K562 (cell line): Measurements from ENCODE around the gene RBMS3. TPM values are rescaled to one million over a fixed set of nuclear protein-coding genes. Genes with fewer than 3 reads are reported as not detected.

Experiments
- ATAC-seq: fragments of 200-7000 bp; cut with Tn5 transposase; 3 replicates; pipeline ENCODE4 v1.9.1; 2020; ENCODE audit warnings: moderate library complexity
- BruUV-seq: library from RNA; stranded (reverse); fragments of 400-500 nt; replicated peaks from 2 replicates; lab custom pipeline; 2021; lab: Mats Ljungman, UMichigan
- CTCF ChIA-PET: fragments of 300-600 bp; formaldehyde crosslinking; extraction: SDS; loops from one replicate; lab custom pipeline; 2021; ENCODE audit warnings: low intra/inter-chr PET ratio; lab: Yijun Ruan, JAX
- POLR2A ChIA-PET: fragments of 300-600, 350-650 bp; sonication (Branson Sonifier 250); formaldehyde crosslinking; extraction: SDS; loops from one replicate; lab custom pipeline; 2021; ENCODE audit warnings: antibody characterized with exemption, inconsistent platforms; lab: Yijun Ruan, JAX
- DNase-seq, 4 experiments: peaks; one replicate each; pipeline versions ENCODE4 v3.0.0 to v3.0.0-alpha.2; 2011 to 2018; ENCODE audit warnings: low spot score in 3 of 4, mixed read lengths in 3 of 4; ENCODE audit errors: extremely low read depth in 1 of 4
- FAIRE-seq: peaks from 2 replicates; lab custom pipeline; 2011; peaks lifted over from hg19 to GRCh38; lab: Jason Lieb, UNC
- H2AFZ ChIP-seq: 2 replicates; pipeline ENCODE4 v1.6.0; 2011; ENCODE audit warnings: low read depth, low read length, control low read depth, inconsistent platforms
- H3K27ac ChIP-seq: fragments of 200-600 bp; 3 replicates; pipeline ENCODE4 v1.8.0; 2011; ENCODE audit warnings: low read depth, mild to moderate bottlenecking, control low read depth, inconsistent platforms, low read length, moderate library complexity, mixed read lengths; ENCODE audit errors: extremely low read depth
- H3K27me3 ChIP-seq, 2 experiments: fragments of 300-600 bp in 1 of 2; 2 replicates in 1 of 2; 3 replicates in 1 of 2; pipeline versions ENCODE4 v1.6.0 to v1.8.0; 2011; ENCODE audit warnings: inconsistent platforms in 2 of 2, low read length in 2 of 2, mild to moderate bottlenecking in 1 of 2, mixed read lengths in 1 of 2, moderate library complexity in 1 of 2; ENCODE audit not compliant: control insufficient read depth in 2 of 2, insufficient read depth in 2 of 2
- H3K36me3 ChIP-seq: fragments of 300-600 bp; 3 replicates; pipeline ENCODE4 v1.8.0; 2011; ENCODE audit warnings: mild to moderate bottlenecking, low read length, inconsistent platforms; ENCODE audit not compliant: control insufficient read depth, insufficient read depth
- H3K4me1 ChIP-seq, 2 experiments: fragments of 200-600 bp in 1 of 2; replicated peaks in 1 of 2; 2 replicates in 1 of 2; 3 replicates in 1 of 2; pipeline versions ENCODE4 v1.5.1 to v1.8.0; 2011; ENCODE audit warnings: inconsistent platforms in 2 of 2, low read length in 2 of 2, mild to moderate bottlenecking in 1 of 2, mixed read lengths in 1 of 2, moderate library complexity in 1 of 2; ENCODE audit not compliant: control insufficient read depth in 2 of 2, insufficient read depth in 2 of 2
- H3K4me2 ChIP-seq: 2 replicates; pipeline ENCODE4 v1.6.1; 2011; ENCODE audit warnings: low read length, control low read depth, inconsistent platforms, mixed read lengths; ENCODE audit not compliant: insufficient read depth
- H3K4me3 ChIP-seq: fragments of 200-600 bp; sonication (generic), shearing (Covaris generic); 2 replicates; pipeline ENCODE4 v1.5.1; 2016; ENCODE audit warnings: control low read depth, inconsistent platforms
- H3K79me2 ChIP-seq: fragments of 200-600 bp; 3 replicates; pipeline ENCODE4 v1.8.0; 2011; ENCODE audit warnings: low read length, inconsistent platforms; ENCODE audit not compliant: control insufficient read depth, insufficient read depth
- H3K9ac ChIP-seq, 2 experiments: 2 replicates each; pipeline versions ENCODE4 v1.6.0 to v1.6.1; 2011; ENCODE audit warnings: low read depth in 2 of 2, low read length in 2 of 2, control low read depth in 1 of 2, inconsistent platforms in 1 of 2, mild to moderate bottlenecking in 1 of 2, mixed read lengths in 1 of 2; ENCODE audit not compliant: insufficient read depth in 1 of 2
- H3K9me1 ChIP-seq: one replicate; pipeline ENCODE4 v1.6.0; 2011; ENCODE audit warnings: inconsistent platforms, mild to moderate bottlenecking, low read length, moderate library complexity; ENCODE audit not compliant: control insufficient read depth, insufficient read depth
- H3K9me3 ChIP-seq: replicated peaks from 2 replicates; pipeline ENCODE4 v1.5.1; 2011; ENCODE audit warnings: low read depth, low read length, inconsistent platforms; ENCODE audit not compliant: control insufficient read depth, insufficient read depth
- H4K20me1 ChIP-seq: replicated peaks from 2 replicates; pipeline ENCODE4 v1.6.1; 2011; ENCODE audit warnings: low read length, inconsistent platforms, mixed read lengths; ENCODE audit not compliant: control insufficient read depth, insufficient read depth
- BACH1 ChIP-seq: fragments of 200-800 bp; sonication (Bioruptor generic); IDR thresholded peaks from 2 replicates; pipeline ENCODE4 v1.6.1; 2016; ENCODE audit warnings: missing genetic modification characterization, missing compliant biosample characterization
- CHD4 ChIP-seq: fragments of 200-600 bp; sonication (generic); IDR thresholded peaks from 3 replicates; pipeline ENCODE4 v1.6.1; 2012; ENCODE audit warnings: low read depth, mild to moderate bottlenecking, mixed read lengths, low read length, inconsistent platforms; ENCODE audit not compliant: insufficient read depth, insufficient replicate concordance, poor library complexity, severe bottlenecking
- RAD21 ChIP-seq, 2 experiments: fragments of 250-450 bp in 1 of 2; fragments of 450-650 bp in 1 of 2; sonication (Bioruptor Pico) in 1 of 2; formaldehyde crosslinking in 1 of 2; IDR thresholded peaks in 1 of 2; conservative IDR thresholded peaks in 1 of 2; 2 replicates each; pipeline versions ENCODE4 v1.4.0 to v1.8.0; 2020 to 2022; ENCODE audit warnings: mild to moderate bottlenecking in 2 of 2, moderate library complexity in 1 of 2
- RB1 ChIP-seq: fragments of 450-650 bp; IDR thresholded peaks from 2 replicates; pipeline ENCODE4 v1.6.1; 2017; ENCODE audit warnings: low read depth, mild to moderate bottlenecking
- YBX1 ChIP-seq: fragments of 450-650 bp; IDR thresholded peaks from 2 replicates; pipeline ENCODE4 v1.7.1; 2016; ENCODE audit warnings: mild to moderate bottlenecking
- ZC3H4 ChIP-seq: sonication (generic); formaldehyde crosslinking; IDR thresholded peaks from 2 replicates; pipeline ENCODE4 v1.9.0; 2021; ENCODE audit warnings: missing genetic modification reagents, borderline replicate concordance
- ZFP1 ChIP-seq: fragments of 450-650 bp; formaldehyde crosslinking; IDR thresholded peaks from 2 replicates; pipeline ENCODE4 v1.4.0; 2020; ENCODE audit warnings: mild to moderate bottlenecking, mixed read lengths
- ZNF175 ChIP-seq: fragments of 200-800 bp; sonication (Bioruptor generic); IDR thresholded peaks from 2 replicates; pipeline ENCODE4 v1.6.1; 2016; ENCODE audit warnings: low read depth, mild to moderate bottlenecking, missing genetic modification characterization, missing compliant biosample characterization
- WGBS: fragments of 100-300 bp; shearing (Covaris generic); methylation state at CpG from one replicate; pipeline ENCODE4 v1.1.6; 2016; ENCODE audit warnings: low coverage, mixed read lengths; ENCODE audit not compliant: insufficient coverage; ENCODE audit errors: missing lambda C conversion rate; 5-methylcytosine and 5-hydroxymethylcytosine counted together
- in situ Hi-C: fragments of 300-500 bp; cut with MboI; formaldehyde crosslinking; loops from 4 replicates; pipeline ENCODE4 v1.15.0; 2018; ENCODE audit warnings: inconsistent platforms, mixed read lengths
- intact Hi-C: fragments of 100-400 bp; cut with micrococcal nuclease; formaldehyde crosslinking; loops from 2 replicates; pipeline ENCODE4 v1.14.2; 2022
- polyA plus RNA-seq, 8 experiments: library from polyadenylated mRNA; depleted of rRNA in 4 of 8; stranded (reverse) in 5 of 8; unstranded in 3 of 8; fragments of >200 nt; fragmentation: Nextera tagmentation in 2 of 8; fragmentation: Illumina TruSeq in 1 of 8; extraction: Ambion mirVana in 2 of 8; extraction: Trizol in 1 of 8; gene quantifications; 2 replicates each; pipeline versions ENCODE4 v1.2.1 to v1.2.3, GENCODE V29; 2011 to 2014; ENCODE audit warnings: inconsistent platforms in 1 of 8, missing spikeins in 1 of 8
- total RNA-seq, 7 experiments: library from RNA; depleted of rRNA in 6 of 7; stranded (reverse); fragments of >200 nt in 6 of 7; fragmentation: Illumina TruSeq in 2 of 7; extraction: Trizol in 2 of 7; gene quantifications; 2 replicates each; pipeline versions ENCODE4 v1.2.1 to v1.2.3, GENCODE V29; 2011 to 2021; ENCODE audit warnings: low replicate concordance in 1 of 7
- TF ChIP-seq, protein P1 (sequence below): sonication (generic); formaldehyde crosslinking; IDR thresholded peaks from 2 replicates; pipeline ENCODE4 v1.8.0; 2022; ENCODE audit warnings: missing genetic modification reagents, mild to moderate bottlenecking, moderate library complexity, borderline replicate concordance
- TF ChIP-seq, protein P2 (sequence below): sonication (generic); formaldehyde crosslinking; IDR thresholded peaks from 2 replicates; pipeline ENCODE4 v1.8.1; 2023; ENCODE audit warnings: mild to moderate bottlenecking, missing genetic modification reagents
- TF ChIP-seq, protein P3 (sequence below): IDR thresholded peaks from 2 replicates; pipeline ENCODE4 v1.6.1; 2011; ENCODE audit warnings: borderline replicate concordance, low read depth, mild to moderate bottlenecking, moderate library complexity, low read length; ENCODE audit not compliant: insufficient read depth, poor library complexity, severe bottlenecking
- TF ChIP-seq, protein P4 (sequence below), 3 experiments: fragments of 200-800 bp in 1 of 3; fragments of 250-450 bp in 1 of 3; fragments of 450-650 bp in 1 of 3; sonication (Bioruptor Pico) in 1 of 3; sonication (Bioruptor generic) in 1 of 3; formaldehyde crosslinking in 1 of 3; IDR thresholded peaks; 2 replicates each; pipeline versions ENCODE4 v1.6.1 to v1.8.0; 2016 to 2022; ENCODE audit warnings: mild to moderate bottlenecking in 2 of 3, missing genetic modification characterization in 2 of 3, missing compliant biosample characterization in 1 of 3, moderate library complexity in 1 of 3

The RBMS3 gene
- total and polyA plus RNA-seq, 9 of the 15 experiments (the other 6 are each of a cell fraction or from before 2014, with no cell fraction given), result 0.20 TPM; not detected in 8

DNA sequence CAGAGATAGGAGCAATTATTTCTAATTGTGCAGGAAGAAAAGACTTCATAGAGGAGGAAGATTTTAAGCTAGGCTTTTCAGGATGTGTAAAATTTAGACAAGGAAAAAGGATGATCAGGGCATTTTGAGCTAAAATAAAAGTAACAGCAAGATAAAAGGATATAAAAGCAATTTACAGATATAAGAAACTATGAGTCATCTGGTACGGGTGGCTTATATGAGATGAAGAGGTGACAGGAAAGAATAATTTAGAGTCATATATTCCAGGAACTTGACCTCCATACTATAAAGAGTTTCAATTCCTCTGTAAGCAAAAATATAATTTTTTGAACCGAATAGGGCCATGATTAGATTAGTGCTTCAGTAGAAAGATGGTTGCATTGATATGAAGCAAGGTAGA, 273.7 kb downstream of the RBMS3 start:
- no peak overlapping the region for H3K27ac ChIP-seq
- H3K4me2 ChIP-seq, result no peak overlapping the region
- no peaks in the 10 kb centered on the region for H3K9me1 ChIP-seq
- FAIRE-seq (no peak), DNase-seq (no peak), ATAC-seq (no peak)
- in situ Hi-C loops (no loop called here), intact Hi-C loops (no loop called here)
- H3K4me1 ChIP-seq, result no peaks in the 10 kb centered on the region
- ChIA-PET POLR2A (no interaction called here), CTCF (no interaction called here)
- H3K9ac ChIP-seq, result no peak overlapping the region
- H4K20me1 ChIP-seq, result no peaks in the 10 kb centered on the region
- no peaks in the 10 kb centered on the region for H3K36me3 ChIP-seq
- H3K4me3 ChIP-seq, result no peak overlapping the region
- 0% methylated on average over 2 of the region's 2 CpGs for WGBS
- no peaks in the 10 kb centered on the region for H3K79me2 ChIP-seq
- H3K9me3 ChIP-seq, result no peaks in the 10 kb centered on the region; the same call in 1 of the 2 replicates
- no TSS peak for BruUV-seq
- H2AFZ ChIP-seq, result no peak overlapping the region
- no peaks in the 10 kb centered on the region for H3K27me3 ChIP-seq
- TF ChIP-seq BACH1 (tag), result no peak
- no peak for TF ChIP-seq RB1
- no peak for TF ChIP-seq ZNF175 (CRISPR knock-in tag)
- no peak for TF ChIP-seq CHD4
- TF ChIP-seq, protein P1, sequence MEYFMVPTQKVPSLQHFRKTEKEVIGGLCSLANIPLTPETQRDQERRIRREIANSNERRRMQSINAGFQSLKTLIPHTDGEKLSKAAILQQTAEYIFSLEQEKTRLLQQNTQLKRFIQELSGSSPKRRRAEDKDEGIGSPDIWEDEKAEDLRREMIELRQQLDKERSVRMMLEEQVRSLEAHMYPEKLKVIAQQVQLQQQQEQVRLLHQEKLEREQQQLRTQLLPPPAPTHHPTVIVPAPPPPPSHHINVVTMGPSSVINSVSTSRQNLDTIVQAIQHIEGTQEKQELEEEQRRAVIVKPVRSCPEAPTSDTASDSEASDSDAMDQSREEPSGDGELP (CRISPR knock-in tag), result no peak
- TF ChIP-seq ZFP1, result no peak
- TF ChIP-seq, protein P2, sequence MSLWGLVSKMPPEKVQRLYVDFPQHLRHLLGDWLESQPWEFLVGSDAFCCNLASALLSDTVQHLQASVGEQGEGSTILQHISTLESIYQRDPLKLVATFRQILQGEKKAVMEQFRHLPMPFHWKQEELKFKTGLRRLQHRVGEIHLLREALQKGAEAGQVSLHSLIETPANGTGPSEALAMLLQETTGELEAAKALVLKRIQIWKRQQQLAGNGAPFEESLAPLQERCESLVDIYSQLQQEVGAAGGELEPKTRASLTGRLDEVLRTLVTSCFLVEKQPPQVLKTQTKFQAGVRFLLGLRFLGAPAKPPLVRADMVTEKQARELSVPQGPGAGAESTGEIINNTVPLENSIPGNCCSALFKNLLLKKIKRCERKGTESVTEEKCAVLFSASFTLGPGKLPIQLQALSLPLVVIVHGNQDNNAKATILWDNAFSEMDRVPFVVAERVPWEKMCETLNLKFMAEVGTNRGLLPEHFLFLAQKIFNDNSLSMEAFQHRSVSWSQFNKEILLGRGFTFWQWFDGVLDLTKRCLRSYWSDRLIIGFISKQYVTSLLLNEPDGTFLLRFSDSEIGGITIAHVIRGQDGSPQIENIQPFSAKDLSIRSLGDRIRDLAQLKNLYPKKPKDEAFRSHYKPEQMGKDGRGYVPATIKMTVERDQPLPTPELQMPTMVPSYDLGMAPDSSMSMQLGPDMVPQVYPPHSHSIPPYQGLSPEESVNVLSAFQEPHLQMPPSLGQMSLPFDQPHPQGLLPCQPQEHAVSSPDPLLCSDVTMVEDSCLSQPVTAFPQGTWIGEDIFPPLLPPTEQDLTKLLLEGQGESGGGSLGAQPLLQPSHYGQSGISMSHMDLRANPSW (CRISPR knock-in tag), result no peak
- TF ChIP-seq, protein P3, sequence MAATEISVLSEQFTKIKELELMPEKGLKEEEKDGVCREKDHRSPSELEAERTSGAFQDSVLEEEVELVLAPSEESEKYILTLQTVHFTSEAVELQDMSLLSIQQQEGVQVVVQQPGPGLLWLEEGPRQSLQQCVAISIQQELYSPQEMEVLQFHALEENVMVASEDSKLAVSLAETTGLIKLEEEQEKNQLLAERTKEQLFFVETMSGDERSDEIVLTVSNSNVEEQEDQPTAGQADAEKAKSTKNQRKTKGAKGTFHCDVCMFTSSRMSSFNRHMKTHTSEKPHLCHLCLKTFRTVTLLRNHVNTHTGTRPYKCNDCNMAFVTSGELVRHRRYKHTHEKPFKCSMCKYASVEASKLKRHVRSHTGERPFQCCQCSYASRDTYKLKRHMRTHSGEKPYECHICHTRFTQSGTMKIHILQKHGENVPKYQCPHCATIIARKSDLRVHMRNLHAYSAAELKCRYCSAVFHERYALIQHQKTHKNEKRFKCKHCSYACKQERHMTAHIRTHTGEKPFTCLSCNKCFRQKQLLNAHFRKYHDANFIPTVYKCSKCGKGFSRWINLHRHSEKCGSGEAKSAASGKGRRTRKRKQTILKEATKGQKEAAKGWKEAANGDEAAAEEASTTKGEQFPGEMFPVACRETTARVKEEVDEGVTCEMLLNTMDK, result no peak
- TF ChIP-seq RAD21 (CRISPR knock-in tag; conservative IDR thresholded peaks at IDR 0.05 in 1 of 2, IDR thresholded peaks at IDR 0.05 in 1 of 2), result no peak
- TF ChIP-seq, protein P4, sequence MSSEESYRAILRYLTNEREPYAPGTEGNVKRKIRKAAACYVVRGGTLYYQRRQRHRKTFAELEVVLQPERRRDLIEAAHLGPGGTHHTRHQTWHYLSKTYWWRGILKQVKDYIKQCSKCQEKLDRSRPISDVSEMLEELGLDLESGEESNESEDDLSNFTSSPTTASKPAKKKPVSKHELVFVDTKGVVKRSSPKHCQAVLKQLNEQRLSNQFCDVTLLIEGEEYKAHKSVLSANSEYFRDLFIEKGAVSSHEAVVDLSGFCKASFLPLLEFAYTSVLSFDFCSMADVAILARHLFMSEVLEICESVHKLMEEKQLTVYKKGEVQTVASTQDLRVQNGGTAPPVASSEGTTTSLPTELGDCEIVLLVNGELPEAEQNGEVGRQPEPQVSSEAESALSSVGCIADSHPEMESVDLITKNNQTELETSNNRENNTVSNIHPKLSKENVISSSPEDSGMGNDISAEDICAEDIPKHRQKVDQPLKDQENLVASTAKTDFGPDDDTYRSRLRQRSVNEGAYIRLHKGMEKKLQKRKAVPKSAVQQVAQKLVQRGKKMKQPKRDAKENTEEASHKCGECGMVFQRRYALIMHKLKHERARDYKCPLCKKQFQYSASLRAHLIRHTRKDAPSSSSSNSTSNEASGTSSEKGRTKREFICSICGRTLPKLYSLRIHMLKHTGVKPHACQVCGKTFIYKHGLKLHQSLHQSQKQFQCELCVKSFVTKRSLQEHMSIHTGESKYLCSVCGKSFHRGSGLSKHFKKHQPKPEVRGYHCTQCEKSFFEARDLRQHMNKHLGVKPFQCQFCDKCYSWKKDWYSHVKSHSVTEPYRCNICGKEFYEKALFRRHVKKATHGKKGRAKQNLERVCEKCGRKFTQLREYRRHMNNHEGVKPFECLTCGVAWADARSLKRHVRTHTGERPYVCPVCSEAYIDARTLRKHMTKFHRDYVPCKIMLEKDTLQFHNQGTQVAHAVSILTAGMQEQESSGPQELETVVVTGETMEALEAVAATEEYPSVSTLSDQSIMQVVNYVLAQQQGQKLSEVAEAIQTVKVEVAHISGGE (CRISPR knock-in tag; IDR thresholded peaks at IDR 0.05), result no peak
- TF ChIP-seq YBX1, result no peak
- TF ChIP-seq ZC3H4, result no peak
